Measurements from ENCODE around the gene SLC7A5.

Gene SLC7A5

DNA sequence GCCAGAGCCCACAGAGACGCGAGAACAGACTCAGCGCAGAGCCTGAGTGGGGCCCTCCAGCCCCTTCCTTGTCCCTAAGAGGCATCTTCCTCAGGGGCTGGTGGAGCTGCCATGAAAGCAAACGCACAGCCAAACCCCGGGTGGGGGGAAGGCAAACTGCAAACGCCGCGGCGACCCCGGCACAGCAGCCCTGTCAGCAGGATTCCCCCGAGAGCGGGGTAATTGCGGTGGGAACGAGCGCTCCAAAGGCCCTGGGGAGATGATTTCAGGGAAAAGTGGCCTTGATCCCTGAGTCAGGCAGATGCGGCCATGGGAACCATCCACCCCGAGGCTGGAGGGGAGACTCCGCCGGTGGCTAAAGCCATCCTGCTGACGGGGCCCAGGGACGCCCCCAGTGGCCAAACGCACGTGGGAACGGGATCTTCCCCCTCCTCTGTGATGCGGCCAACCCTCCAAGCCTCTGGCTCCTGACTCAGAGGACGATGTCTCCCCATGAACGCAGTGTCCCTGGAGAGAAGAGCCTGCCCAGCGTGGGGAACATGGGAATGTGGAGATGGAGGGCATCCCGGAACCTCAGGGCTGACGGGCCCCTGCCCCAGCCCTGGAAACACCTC lies 25.1 kb downstream of the SLC7A5 start:
- no peaks in the 10 kb centered on the region for H3K36me3 ChIP-seq (replicated peaks; ENCODE audit: insufficient read depth, low read length)
- H3F3A ChIP-seq (ENCODE audit: insufficient read depth, low read length) = no peaks in the 10 kb centered on the region
- H3K79me2 ChIP-seq (ENCODE audit: low read length) = peaks cover 80% of the 10 kb centered on the region

DNA sequence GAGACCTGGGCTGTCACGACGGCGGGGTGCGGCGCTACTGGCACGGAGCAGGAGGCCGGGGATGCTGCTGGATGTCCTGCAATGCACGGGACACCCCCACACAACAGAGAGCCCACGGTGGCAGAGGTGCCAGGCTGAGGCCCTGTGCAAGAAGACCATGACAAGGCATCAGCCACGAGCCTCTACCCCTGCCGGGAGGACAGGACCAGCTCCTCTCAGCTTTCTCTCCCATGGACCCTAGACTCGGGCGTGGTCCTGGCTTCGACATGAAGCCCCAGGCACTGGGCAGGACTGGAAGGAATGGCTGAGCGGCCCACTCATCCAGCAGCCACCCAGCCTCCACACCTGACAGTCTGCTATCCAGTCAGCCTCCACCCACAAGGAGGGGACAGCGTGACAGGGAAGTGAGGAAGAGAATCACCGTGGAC lies 25.6 kb downstream of the SLC7A5 start:
- no peak overlapping the region for H2AFZ ChIP-seq (ENCODE audit: low read length)
- no peaks in the 10 kb centered on the region for H4K20me1 ChIP-seq (ENCODE audit: insufficient read depth, low read length)
- no peaks in the 10 kb centered on the region for H3K4me1 ChIP-seq (ENCODE audit: low read length)
- H3K4me3 ChIP-seq (ENCODE audit: low read length) = no peak overlapping the region
- H3K36me3 ChIP-seq (replicated peaks; ENCODE audit: insufficient read depth, low read length) = no peaks in the 10 kb centered on the region
- H3K9me2 ChIP-seq (replicated peaks; ENCODE audit: insufficient read depth, low read length) = no peaks in the 10 kb centered on the region
- H3K79me2 ChIP-seq (ENCODE audit: low read length) = peaks cover 75% of the 10 kb centered on the region
- H3K4me2 ChIP-seq (ENCODE audit: low read depth, low read length) = no peak overlapping the region
- H3K9ac ChIP-seq (ENCODE audit: low read length) = no peak overlapping the region
- H3K9me3 ChIP-seq (replicated peaks; ENCODE audit: insufficient read depth, low read length) = no peaks in the 10 kb centered on the region
- DNase-seq = no peak
- H3K27me3 ChIP-seq (replicated peaks; ENCODE audit: insufficient read depth, low read length) = no peaks in the 10 kb centered on the region
- H3F3A ChIP-seq (ENCODE audit: insufficient read depth, low read length) = no peaks in the 10 kb centered on the region
- H3K27ac ChIP-seq (ENCODE audit: low read length) = no peak overlapping the region
- TF ChIP-seq EZH2 (optimal IDR thresholded peaks at IDR 0.05; ENCODE audit: low read depth, low read length) = no peak
- TF ChIP-seq, protein P1, sequence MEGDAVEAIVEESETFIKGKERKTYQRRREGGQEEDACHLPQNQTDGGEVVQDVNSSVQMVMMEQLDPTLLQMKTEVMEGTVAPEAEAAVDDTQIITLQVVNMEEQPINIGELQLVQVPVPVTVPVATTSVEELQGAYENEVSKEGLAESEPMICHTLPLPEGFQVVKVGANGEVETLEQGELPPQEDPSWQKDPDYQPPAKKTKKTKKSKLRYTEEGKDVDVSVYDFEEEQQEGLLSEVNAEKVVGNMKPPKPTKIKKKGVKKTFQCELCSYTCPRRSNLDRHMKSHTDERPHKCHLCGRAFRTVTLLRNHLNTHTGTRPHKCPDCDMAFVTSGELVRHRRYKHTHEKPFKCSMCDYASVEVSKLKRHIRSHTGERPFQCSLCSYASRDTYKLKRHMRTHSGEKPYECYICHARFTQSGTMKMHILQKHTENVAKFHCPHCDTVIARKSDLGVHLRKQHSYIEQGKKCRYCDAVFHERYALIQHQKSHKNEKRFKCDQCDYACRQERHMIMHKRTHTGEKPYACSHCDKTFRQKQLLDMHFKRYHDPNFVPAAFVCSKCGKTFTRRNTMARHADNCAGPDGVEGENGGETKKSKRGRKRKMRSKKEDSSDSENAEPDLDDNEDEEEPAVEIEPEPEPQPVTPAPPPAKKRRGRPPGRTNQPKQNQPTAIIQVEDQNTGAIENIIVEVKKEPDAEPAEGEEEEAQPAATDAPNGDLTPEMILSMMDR (IDR thresholded peaks at IDR 0.05; ENCODE audit: low read length) = no peak
- no peak for TF ChIP-seq EZH2phosphoT487 (IDR thresholded peaks at IDR 0.05; ENCODE audit: low read length)

More for the DNA sequence above, 25.1 kb downstream of the SLC7A5 start:
- Histone ChIP-seq H4K20me1 (ENCODE audit: insufficient read depth, low read length) (no peaks in the 10 kb centered on the region), H3K27me3 (replicated peaks; ENCODE audit: insufficient read depth, low read length) (no peaks in the 10 kb centered on the region), H2AFZ (ENCODE audit: low read length) (no peak overlapping the region), H3K4me1 (ENCODE audit: low read length) (no peaks in the 10 kb centered on the region), H3K9ac (ENCODE audit: low read length) (no peak overlapping the region), H3K9me2 (replicated peaks; ENCODE audit: insufficient read depth, low read length) (no peaks in the 10 kb centered on the region), H3K9me3 (replicated peaks; ENCODE audit: insufficient read depth, low read length) (no peaks in the 10 kb centered on the region), H3K27ac (ENCODE audit: low read length) (no peak overlapping the region), H3K4me3 (ENCODE audit: low read length) (no peak overlapping the region), H3K4me2 (ENCODE audit: low read depth, low read length) (no peak overlapping the region)
- no peak for TF ChIP-seq EZH2phosphoT487 (IDR thresholded peaks at IDR 0.05; ENCODE audit: low read length)
- TF ChIP-seq, protein P1 (IDR thresholded peaks at IDR 0.05; ENCODE audit: low read length) = no peak
- TF ChIP-seq EZH2 (optimal IDR thresholded peaks at IDR 0.05; ENCODE audit: low read depth, low read length) = no peak
- no peak for DNase-seq

DNA sequence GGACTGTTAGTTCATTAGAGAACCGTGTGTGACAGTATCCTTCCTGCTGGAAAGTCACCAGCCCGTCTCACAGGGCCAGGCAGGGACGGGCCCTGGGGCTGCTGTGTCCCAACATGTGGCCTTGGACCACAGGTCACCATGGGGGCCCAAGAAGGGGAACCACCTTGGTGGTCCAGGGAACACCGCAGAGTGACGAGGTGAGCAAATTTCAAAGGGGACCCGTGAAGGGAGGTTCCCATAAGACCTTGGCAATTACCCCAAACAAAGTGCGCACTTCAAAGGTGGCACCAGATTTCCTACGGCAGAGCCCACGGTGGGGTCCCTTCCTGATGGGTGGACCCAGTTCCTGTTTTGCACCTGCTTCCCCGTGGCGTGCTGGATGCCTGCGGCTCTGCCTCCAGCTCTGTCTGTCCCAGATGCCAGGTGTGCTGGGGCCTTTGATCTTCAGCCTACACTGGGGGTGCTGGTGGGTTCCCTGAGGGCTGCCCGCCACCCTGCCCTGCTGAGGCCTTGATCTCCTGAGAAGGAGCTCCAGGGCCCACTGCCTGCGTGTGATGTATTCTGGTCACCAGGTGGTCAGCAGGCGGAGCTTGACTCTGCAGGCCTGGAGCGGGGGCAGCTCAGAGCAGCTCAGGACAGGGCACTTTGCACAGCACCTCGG lies 27.0 kb downstream of the SLC7A5 start:
- Histone ChIP-seq H3F3A (ENCODE audit: insufficient read depth, low read length) (no peaks in the 10 kb centered on the region), H3K27ac (ENCODE audit: low read length) (no peak overlapping the region), H3K27me3 (replicated peaks; ENCODE audit: insufficient read depth, low read length) (no peaks in the 10 kb centered on the region), H3K9me2 (replicated peaks; ENCODE audit: insufficient read depth, low read length) (no peaks in the 10 kb centered on the region), H3K4me1 (ENCODE audit: low read length) (no peaks in the 10 kb centered on the region), H3K4me2 (ENCODE audit: low read depth, low read length) (no peak overlapping the region), H3K9me3 (replicated peaks; ENCODE audit: insufficient read depth, low read length) (no peaks in the 10 kb centered on the region), H3K36me3 (replicated peaks; ENCODE audit: insufficient read depth, low read length) (no peaks in the 10 kb centered on the region), H2AFZ (ENCODE audit: low read length) (no peak overlapping the region), H3K9ac (ENCODE audit: low read length) (no peak overlapping the region), H3K4me3 (ENCODE audit: low read length) (no peak overlapping the region), H4K20me1 (ENCODE audit: insufficient read depth, low read length) (no peaks in the 10 kb centered on the region), H3K79me2 (ENCODE audit: low read length) (peaks cover 61% of the 10 kb centered on the region)
- TF ChIP-seq, protein P1 (IDR thresholded peaks at IDR 0.05; ENCODE audit: low read length) = no peak
- TF ChIP-seq EZH2 (optimal IDR thresholded peaks at IDR 0.05; ENCODE audit: low read depth, low read length) (no peak), EZH2phosphoT487 (IDR thresholded peaks at IDR 0.05; ENCODE audit: low read length) (no peak)
- no peak for DNase-seq

All from MM.1S (cell line).